Caki2 (cell line): ENCODE measurements around the gene MAD1L1. TPM values are rescaled to one million over a fixed set of nuclear protein-coding genes. Genes with fewer than 3 reads are reported as not detected.

Source experiments
- DNase-seq: peaks from one replicate; pipeline ENCODE4 v3.0.0-alpha.2; 2015; ENCODE audit warnings: low read depth
- in situ Hi-C: cut with HindIII; loops from 2 replicates; pipeline ENCODE4 v1.10.0; 2016; ENCODE audit warnings: low sequenced_read_pairs, low pct_unique_long_range_greater_than_20kb, mixed read lengths
- total RNA-seq: library from RNA; depleted of rRNA; stranded (reverse); fragments of >200 nt; shearing (Covaris generic); gene quantifications from 2 replicates; pipeline ENCODE4 v1.2.3, GENCODE V29; 2014; ENCODE audit warnings: low replicate concordance

The MAD1L1 gene
- total RNA-seq, 1 experiment from 2014 or later: 123 TPM

DNA sequence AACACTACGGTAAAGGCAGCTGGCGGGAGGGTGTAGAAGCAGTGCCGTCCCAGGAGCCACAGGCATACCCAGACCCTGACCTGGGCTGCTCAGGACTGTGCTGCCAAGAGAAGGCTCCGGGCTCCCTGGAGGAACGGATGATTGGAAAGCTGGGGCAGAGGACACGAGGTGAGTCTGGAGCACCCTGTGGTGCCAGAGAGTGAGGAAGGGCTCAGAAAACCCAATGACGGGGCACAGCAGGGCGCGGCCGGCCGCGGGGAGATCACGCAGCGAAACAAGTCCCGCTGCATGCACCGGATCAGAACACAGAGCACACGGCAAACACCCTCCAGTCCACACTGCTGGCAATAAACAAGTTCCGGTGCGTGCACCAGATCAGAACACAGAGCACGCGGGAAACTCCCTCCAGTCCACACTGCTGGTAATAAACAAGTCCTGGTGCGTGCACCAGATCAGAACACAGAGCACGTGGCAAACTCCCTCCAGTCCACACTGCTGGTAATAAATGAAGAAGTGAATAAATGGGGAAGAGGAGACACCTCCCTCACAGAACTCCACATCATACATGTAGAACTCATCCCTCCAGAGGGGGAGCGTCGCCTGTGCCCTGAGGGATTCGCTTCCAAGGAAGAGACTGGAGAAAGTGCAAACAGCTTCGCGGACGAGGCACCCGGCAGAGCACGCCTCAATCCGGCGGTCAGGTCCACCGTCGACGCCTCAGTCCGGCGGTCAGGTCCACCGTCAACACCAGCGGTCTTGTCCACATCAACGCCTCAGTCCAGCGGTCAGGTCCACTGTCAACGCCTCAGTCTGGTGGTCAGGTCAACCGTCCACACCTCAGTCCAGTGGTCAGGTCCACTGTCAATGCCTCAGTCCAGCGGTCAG is 265.0 kb downstream of the MAD1L1 start:
- DNase-seq: no peak
- in situ Hi-C loops: no loop called here

DNA sequence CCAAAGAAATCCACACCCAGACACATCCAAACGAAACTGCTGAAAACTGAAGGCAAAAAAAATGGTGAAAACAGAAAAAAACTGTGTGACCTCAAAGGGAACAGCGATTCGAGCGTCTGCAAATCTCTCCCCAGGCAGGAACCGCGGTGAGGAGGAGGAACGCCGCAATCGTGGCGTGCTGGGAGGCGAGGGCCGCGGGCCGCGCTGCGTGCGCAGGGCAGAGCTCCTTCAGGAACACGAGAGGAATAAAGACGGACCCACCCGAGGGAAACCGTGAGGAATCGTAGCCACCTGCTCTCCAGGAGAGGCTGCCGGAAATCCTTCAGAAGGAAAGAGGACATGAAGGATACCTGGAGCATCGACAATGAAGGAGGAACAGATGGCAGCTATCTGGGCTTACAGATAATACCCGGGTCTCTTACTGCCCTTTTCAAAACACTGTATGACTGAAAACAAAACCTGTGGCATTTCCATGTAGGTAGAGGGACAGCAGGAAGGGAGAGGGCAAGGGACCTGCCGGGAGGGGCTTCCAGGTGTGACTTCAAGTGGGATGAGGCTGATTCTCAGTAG is 266.0 kb downstream of the MAD1L1 start:
- in situ Hi-C loops: no loop called here
- DNase-seq: no peak

DNA sequence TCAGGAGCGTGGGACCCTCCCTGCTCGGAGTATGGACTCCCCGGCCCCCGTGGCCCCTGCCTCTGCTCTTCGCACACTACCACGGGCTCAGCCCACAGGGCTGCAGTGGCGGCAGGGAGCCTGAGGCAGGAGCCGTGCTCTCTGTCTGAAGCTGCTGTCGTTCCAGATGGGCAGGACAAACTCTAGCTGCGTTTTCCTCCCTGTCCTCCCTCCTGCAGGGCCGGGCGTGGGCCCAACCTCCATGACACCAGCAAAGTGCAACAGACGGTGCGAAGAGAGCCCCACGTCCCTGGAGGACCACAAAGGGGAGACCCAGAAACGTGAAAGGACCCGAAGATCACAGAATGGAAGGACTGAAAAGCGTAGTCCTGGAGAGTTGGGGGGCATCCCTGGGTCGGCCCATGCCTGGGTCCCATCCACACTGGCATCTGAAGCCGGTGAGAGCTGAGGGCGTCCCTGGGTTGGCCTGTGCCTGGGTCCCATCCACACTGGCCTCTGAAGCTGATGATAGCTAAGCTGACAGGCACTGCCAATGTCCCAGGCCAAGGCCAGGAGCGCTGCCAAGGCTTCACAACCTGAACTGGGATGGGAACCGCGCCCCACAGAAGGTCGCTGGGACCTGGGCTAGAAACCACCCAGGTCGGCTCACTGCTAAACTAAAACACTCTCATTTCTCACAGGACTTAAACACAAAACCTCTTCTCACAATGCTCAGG is 267.0 kb downstream of the MAD1L1 start:
- no peak for DNase-seq
- in situ Hi-C loops: no loop called here

DNA sequence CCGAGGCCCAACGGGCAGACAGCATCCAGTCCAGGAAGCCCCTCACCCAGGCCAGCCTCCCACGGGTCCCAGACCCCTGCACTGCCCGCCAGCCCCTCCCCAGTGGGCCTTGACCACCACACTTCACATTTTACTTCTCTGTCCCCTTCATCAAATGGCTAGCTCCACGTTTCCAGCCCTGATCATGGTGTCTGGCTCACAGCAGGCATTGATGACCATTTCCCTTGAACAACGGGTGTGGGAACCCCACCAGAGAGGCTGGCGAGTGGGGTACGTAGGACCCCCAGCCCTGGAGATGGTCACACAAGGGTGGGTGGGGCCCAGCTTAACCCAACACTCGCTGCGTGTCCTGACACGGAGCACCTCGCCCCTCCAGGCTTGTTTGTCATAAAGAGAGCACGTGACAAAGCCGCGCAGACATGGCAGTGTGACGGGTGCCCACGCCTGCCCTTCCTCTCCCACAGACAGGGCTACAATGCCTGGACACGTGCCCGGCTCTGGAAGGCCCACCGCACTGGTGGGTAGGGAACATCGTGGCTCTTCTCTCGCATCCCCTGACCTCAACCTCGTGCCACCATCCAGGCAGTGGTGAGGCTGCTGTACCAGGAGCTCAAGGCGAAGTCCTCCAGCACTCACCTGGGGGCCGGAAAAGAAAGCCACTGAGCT is 267.7 kb downstream of the MAD1L1 start:
- DNase-seq: no peak
- in situ Hi-C loops: no loop called here

DNA sequence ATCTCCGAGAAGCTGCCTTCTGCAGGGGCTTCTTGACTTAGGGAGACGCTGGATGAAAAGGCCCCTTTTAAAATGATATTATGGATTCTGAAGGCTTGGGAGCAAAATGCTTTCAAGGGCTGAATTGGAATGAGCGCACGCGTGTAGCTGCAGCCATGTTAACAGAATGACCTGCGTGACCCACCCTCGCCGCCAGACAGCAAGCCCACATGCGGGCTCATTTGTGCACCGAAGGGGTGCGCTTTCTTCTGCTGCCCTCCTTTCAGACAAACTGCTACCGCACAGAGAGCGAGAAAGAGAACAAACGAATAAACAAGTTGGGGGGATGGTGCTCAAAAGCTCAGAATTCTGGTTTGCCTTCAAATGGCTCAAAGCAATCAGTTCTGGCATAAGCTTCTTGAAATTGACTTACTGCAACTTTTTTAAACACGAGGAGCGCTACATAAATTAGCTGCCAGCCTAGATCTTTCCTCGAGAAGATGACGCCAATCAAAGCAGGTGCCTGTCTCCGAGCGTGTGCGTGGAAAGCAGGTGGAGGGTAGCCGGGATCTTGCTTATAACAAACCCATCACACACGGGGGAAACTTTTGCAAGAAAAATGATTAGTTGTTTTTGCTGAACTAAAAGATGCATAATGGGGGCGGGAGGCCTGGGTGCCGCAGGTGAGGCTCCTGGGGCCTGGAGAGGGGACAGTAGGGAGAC is 268.4 kb downstream of the MAD1L1 start:
- in situ Hi-C loops: no loop called here
- DNase-seq: no peak

DNA sequence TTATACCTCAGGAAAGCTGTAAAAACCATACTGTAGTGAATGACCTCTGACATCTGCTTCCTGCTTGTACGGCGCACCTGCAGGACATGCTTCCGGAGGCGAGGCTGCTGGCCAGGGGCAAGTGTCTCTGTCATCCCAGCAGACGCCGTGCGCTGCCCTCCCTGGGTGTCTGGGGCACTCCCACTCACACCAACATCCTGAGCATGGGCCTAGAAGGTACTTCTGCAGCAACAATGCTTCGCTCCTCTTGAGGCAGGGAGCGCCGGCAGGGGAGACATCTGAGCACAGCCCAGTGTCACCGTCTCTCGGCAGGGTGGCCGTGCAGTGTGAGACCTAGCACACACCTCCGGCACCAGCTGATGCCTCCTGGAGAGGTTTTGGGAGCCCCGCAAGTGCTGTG is 269.2 kb downstream of the MAD1L1 start:
- in situ Hi-C loops: no loop called here
- no peak for DNase-seq

DNA sequence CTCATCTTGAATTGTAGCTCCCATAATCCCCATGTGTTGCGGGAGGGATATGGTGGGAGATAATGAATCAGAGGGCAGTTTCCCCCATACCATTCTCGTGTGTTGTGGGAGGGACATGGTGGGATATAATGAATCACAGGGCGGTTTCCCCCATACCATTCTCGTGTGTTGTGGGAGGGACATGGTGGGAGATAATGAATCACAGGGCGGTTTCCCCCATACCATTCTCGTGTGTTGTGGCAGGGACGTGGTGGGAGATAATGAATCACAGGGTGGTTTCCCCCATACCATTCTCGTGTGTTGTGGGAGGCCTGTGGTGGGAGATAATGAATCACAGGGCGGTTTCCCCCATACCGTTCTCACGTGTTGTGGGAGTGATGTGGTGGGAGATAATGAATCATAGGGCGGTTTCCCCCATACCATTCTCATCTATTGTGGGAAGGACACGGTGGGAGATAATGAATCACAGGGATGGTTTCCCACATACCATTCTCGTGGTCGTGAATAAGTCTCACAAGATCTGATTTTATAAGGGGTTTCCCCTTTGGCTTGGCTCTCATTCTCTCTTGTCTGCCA is 271.0 kb downstream of the MAD1L1 start:
- in situ Hi-C loops: no loop called here
- DNase-seq: peak; percentile 38

DNA sequence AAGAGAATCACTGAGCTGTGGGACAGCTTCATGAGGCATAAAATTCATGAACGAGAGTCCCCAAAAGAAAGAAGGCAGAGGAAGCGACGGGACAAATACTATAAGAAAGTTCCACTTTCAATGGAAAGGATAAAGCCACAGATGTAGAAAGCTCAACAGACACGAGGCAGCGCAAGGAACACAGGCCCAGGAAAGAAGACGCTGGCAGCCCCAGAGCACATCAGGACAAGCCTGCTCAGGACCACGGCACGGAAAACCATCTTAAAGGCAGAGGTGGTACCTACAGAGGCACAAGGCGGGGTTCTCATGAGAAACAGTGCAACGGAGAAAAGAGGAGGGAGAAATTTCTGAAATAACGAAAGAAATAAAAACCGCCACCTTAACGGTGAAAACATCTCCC is 273.4 kb downstream of the MAD1L1 start:
- in situ Hi-C loops: no loop called here
- no peak for DNase-seq

DNA sequence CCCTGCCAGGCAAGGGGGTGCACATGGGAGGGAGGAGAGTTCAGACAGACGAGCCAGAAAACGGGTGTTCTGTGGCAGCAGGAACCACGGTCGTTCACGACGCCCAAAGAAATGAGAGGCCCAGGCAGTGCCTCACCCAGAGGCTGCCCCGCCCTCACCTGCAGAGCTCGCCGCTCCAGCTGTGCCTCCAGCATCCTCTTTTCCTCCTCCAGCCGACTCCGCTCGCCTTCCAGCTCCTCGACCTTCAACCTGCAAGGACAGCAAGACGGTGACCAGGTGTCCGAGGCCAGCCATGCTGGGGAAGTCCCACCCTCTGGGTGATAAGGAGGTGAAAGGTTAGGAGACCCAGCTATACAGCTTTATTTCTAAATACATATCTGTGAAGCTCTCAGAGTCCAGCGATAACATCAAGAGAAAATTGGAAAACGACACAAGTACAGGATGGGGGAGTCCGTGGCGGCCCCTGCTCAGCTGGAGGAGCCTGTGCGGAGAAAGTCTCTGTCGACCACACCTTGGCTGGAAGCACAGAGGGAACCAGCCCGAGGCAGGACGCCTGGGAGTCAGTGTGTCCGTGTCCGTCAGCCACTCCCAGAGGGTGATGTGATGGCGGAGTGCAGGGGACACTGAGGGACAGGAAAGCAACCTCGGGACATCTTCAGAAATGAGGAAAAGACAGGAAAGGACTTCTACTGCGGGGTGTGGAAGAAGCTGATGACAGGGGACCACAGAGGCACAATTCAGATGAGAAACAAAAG is 275.1 kb downstream of the MAD1L1 start:
- no peak for DNase-seq
- in situ Hi-C loops: no loop called here

DNA sequence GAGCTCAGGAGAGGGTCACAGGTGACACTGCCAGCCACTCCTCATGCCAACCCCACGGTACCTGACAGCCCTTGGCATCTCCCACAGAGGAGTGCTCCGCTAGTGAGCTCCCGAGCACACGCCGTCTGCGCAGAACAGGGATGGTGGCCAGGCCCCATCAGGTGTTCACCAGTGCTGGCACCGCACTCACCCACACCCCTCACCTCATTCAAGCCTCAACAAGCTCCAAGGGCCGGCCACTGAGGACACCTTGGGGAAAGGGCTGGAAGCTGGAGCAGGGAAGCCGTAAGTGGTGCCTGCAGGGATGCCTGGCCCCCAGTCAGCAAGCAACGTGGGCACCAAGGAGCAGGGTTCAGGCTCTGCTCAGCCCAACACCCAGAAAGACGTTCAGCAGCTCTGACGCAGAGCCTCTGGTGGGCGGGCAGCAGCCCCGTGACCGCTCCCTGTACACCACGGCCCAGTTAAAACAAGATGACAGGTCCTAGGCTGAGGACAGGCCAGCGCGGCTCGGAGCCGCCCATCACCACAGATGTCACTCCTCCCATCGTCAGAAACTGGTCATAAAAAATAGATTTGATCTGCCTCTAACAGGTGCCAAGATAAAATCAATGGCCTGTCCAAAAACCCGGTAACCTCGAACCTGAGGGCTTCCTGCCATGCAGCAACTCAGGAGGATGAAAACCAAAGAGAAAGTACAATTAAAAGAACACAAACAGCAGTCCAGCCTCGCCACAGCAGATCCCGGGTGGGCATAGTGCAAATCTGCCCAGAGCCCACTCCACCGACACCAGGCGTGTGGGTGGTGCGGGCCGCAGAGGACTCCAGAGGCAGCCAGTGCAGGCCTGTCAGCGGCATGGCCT is 275.9 kb downstream of the MAD1L1 start:
- DNase-seq: no peak
- in situ Hi-C loops: no loop called here

DNA sequence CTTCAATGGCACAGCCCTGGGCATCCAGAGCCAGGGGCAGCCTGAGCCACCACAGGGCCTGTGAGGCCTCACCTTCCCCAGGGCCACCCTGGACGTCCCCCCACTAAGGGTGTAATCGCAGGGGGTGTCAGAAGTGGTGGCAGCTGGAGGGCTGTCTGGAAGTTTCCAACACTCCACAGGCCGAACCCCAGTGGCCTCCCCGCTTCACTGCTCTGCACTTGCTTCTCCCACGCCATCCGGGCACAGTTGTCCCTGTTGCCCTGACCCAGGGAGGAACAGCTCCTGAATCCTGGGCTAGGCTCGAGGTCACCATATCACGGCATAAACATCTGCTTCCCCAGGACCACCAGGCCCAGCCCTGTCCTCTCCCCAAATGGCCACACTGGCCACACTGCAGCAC is 276.6 kb downstream of the MAD1L1 start:
- in situ Hi-C loops: no loop called here
- DNase-seq: no peak

DNA sequence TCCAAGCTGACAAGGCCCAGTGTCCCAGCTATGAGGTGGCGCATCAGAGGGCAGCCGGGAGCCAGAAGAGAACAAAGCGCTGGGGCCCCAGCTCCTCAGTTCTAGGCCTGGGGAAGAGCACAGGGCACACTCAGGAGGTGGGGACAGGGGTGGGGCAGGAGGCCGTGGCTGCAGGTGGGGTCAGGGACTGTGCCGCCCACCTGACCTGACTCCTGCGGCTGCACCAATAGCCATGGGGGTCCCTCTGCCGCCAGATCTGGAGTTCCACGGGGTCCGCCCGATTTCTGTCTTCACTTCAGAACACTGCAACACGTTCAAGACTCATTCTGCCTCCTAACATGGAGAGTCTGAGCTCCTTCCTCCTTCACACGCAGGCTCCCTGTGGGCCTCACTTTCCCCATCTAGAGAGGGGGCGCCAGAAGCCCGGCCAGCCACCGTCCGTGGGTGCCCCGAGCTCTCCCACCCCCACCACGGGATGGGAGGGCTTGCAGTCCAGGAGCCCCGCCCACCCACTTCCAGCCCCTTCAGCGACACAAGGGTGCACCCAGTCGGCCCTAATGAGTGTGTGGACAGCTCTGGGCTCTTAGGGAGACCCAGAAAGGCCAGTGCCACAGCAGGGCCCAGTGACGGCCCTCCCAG is 278.3 kb downstream of the MAD1L1 start:
- in situ Hi-C loops: no loop called here
- DNase-seq: no peak

DNA sequence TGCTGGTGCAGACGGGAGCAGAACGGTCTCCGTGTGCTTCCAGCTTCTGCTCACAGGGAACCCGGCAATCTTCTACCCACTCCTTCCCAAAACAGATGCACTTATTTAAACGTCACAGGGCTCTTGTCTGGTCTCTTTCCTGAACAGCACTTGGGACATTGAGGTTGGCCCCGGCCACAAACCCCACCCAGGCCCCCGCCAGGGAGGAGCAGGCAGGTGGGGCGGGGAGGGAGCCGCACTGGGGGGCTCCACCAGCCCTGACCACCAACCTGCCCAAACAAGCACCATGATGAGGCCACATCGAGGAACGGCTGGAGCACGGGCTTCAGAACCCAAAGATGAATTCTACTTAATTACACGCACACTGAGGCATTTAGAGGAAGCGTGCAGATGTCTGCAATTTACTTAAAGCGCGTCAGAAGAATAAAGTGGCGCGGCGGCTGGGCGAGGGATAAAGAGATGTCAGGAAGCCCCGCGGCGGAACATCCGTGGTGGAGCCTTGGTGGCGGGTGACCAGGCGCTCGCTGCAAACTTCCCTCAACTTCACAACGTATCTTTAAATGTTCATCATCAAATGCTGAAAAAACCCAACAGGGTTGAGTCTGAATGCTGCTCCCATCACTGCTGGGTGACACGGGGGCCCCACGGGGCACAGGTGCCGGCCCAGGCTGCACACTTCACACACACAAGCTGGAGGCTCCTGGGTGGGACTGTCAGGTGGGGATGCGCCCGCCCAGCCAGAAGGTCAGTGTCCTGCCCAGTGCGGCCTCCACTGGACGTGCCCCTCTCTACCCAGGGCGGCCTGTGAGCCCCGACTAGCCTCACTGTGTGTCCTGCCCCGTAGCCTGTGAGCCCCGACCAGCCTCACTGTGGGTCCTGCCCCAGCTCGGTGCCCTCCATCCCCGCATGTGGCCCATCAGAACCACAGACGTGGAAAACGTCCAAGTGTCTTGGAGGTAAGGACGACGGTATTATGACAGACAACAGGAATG is 279.2 kb downstream of the MAD1L1 start:
- in situ Hi-C loops: no loop called here
- no peak for DNase-seq

DNA sequence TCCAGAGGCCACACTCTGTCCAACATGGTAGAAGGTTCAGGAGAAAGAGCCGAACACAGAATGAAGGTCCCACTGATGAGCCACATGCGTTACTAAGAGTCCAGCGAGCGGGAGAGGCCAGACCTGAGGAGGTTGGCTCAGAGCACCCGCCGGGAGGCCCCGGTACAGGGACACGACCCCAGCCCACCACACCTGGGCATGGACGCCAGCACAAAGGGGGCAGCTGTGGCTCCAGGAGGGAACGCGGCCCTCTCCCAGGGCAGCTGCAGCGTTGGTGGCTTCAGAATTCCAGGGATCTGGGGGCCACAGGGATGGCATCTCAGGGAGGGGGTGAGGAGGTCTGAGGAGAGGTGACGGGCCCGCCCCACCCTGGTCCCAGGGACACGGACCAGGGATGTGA is 280.0 kb downstream of the MAD1L1 start:
- in situ Hi-C loops: no loop called here
- DNase-seq: no peak

DNA sequence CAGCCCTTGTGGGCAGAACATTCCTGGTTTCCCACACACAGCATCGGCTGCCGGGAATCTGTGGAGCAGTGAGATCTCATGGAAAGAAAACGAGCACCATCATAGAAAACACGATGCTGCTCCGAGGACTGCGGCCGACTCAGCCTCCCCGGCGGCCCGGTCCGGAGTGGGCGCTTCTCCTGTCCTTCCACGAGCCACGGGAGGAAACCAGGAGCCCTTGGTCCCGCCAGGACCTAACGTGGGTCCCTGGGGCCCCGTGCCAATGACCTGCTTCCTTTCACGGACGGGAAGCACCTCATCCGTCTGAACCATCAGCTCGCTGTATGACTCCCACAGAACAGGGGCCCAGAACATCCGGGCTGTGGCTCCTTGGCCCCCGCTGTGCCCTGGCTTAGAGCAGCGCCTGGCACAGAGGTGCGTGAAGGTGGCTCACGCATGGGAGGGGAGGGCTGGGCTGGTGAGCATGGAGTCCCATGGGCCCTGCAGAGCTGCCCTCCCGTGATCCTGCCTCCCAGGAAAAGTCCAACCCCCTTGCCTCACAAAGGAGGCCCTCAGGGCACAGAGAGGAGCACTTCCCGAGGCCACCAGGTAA is 280.5 kb downstream of the MAD1L1 start:
- no peak for DNase-seq
- in situ Hi-C loops: no loop called here
